K562 (cell line): ENCODE measurements around the gene CKS2. TPM values are rescaled to one million over a fixed set of nuclear protein-coding genes. Genes with fewer than 3 reads are reported as not detected.

Experiments
- ATAC-seq: fragments of 200-7000 bp; cut with Tn5 transposase; 3 replicates; pipeline ENCODE4 v1.9.1; 2020; ENCODE audit warnings: moderate library complexity
- BruUV-seq: library from RNA; stranded (reverse); fragments of 400-500 nt; replicated peaks from 2 replicates; lab custom pipeline; 2021; lab: Mats Ljungman, UMichigan
- CTCF ChIA-PET: fragments of 300-600 bp; formaldehyde crosslinking; extraction: SDS; loops from one replicate; lab custom pipeline; 2021; ENCODE audit warnings: low intra/inter-chr PET ratio; lab: Yijun Ruan, JAX
- POLR2A ChIA-PET: fragments of 300-600, 350-650 bp; sonication (Branson Sonifier 250); formaldehyde crosslinking; extraction: SDS; loops from one replicate; lab custom pipeline; 2021; ENCODE audit warnings: antibody characterized with exemption, inconsistent platforms; lab: Yijun Ruan, JAX
- DNase-seq, 4 experiments: peaks; one replicate each; pipeline versions ENCODE4 v3.0.0 to v3.0.0-alpha.2; 2011 to 2018; ENCODE audit warnings: low spot score in 3 of 4, mixed read lengths in 3 of 4; ENCODE audit errors: extremely low read depth in 1 of 4
- FAIRE-seq: peaks from 2 replicates; lab custom pipeline; 2011; peaks lifted over from hg19 to GRCh38; lab: Jason Lieb, UNC
- H2AFZ ChIP-seq: 2 replicates; pipeline ENCODE4 v1.6.0; 2011; ENCODE audit warnings: low read depth, low read length, control low read depth, inconsistent platforms
- H3K27ac ChIP-seq: fragments of 200-600 bp; 3 replicates; pipeline ENCODE4 v1.8.0; 2011; ENCODE audit warnings: low read depth, mild to moderate bottlenecking, control low read depth, inconsistent platforms, low read length, moderate library complexity, mixed read lengths; ENCODE audit errors: extremely low read depth
- H3K27me3 ChIP-seq, 2 experiments: fragments of 300-600 bp in 1 of 2; 2 replicates in 1 of 2; 3 replicates in 1 of 2; pipeline versions ENCODE4 v1.6.0 to v1.8.0; 2011; ENCODE audit warnings: inconsistent platforms in 2 of 2, low read length in 2 of 2, mild to moderate bottlenecking in 1 of 2, mixed read lengths in 1 of 2, moderate library complexity in 1 of 2; ENCODE audit not compliant: control insufficient read depth in 2 of 2, insufficient read depth in 2 of 2
- H3K36me3 ChIP-seq: fragments of 300-600 bp; 3 replicates; pipeline ENCODE4 v1.8.0; 2011; ENCODE audit warnings: mild to moderate bottlenecking, low read length, inconsistent platforms; ENCODE audit not compliant: control insufficient read depth, insufficient read depth
- H3K4me1 ChIP-seq, 2 experiments: fragments of 200-600 bp in 1 of 2; replicated peaks in 1 of 2; 2 replicates in 1 of 2; 3 replicates in 1 of 2; pipeline versions ENCODE4 v1.5.1 to v1.8.0; 2011; ENCODE audit warnings: inconsistent platforms in 2 of 2, low read length in 2 of 2, mild to moderate bottlenecking in 1 of 2, mixed read lengths in 1 of 2, moderate library complexity in 1 of 2; ENCODE audit not compliant: control insufficient read depth in 2 of 2, insufficient read depth in 2 of 2
- H3K4me2 ChIP-seq: 2 replicates; pipeline ENCODE4 v1.6.1; 2011; ENCODE audit warnings: low read length, control low read depth, inconsistent platforms, mixed read lengths; ENCODE audit not compliant: insufficient read depth
- H3K4me3 ChIP-seq: fragments of 200-600 bp; sonication (generic), shearing (Covaris generic); 2 replicates; pipeline ENCODE4 v1.5.1; 2016; ENCODE audit warnings: control low read depth, inconsistent platforms
- H3K79me2 ChIP-seq: fragments of 200-600 bp; 3 replicates; pipeline ENCODE4 v1.8.0; 2011; ENCODE audit warnings: low read length, inconsistent platforms; ENCODE audit not compliant: control insufficient read depth, insufficient read depth
- H3K9ac ChIP-seq, 2 experiments: 2 replicates each; pipeline versions ENCODE4 v1.6.0 to v1.6.1; 2011; ENCODE audit warnings: low read depth in 2 of 2, low read length in 2 of 2, control low read depth in 1 of 2, inconsistent platforms in 1 of 2, mild to moderate bottlenecking in 1 of 2, mixed read lengths in 1 of 2; ENCODE audit not compliant: insufficient read depth in 1 of 2
- H3K9me1 ChIP-seq: one replicate; pipeline ENCODE4 v1.6.0; 2011; ENCODE audit warnings: inconsistent platforms, mild to moderate bottlenecking, low read length, moderate library complexity; ENCODE audit not compliant: control insufficient read depth, insufficient read depth
- H3K9me3 ChIP-seq: replicated peaks from 2 replicates; pipeline ENCODE4 v1.5.1; 2011; ENCODE audit warnings: low read depth, low read length, inconsistent platforms; ENCODE audit not compliant: control insufficient read depth, insufficient read depth
- H4K20me1 ChIP-seq: replicated peaks from 2 replicates; pipeline ENCODE4 v1.6.1; 2011; ENCODE audit warnings: low read length, inconsistent platforms, mixed read lengths; ENCODE audit not compliant: control insufficient read depth, insufficient read depth
- CTBP1 ChIP-seq: fragments of 450-650 bp; IDR thresholded peaks from 2 replicates; pipeline ENCODE4 v1.6.1; 2016; ENCODE audit warnings: borderline replicate concordance
- ETV6 ChIP-seq, 3 experiments: fragments of 150-350 bp in 1 of 3; sonication (generic) in 1 of 3; formaldehyde crosslinking in 1 of 3; IDR thresholded peaks; 2 replicates each; pipeline versions ENCODE4 v1.6.1 to v1.8.0; 2014 to 2022; ENCODE audit warnings: borderline replicate concordance in 2 of 3, low read depth in 2 of 3, antibody characterized with exemption in 1 of 3, low read length in 1 of 3, mild to moderate bottlenecking in 1 of 3, missing genetic modification reagents in 1 of 3
- FOXM1 ChIP-seq, 2 experiments: fragments of 450-650 bp in 1 of 2; sonication (generic) in 1 of 2; formaldehyde crosslinking in 1 of 2; IDR thresholded peaks; 2 replicates each; pipeline versions ENCODE4 v1.6.1 to v1.9.0; 2017 to 2022; ENCODE audit warnings: low read depth in 2 of 2, mild to moderate bottlenecking in 2 of 2, missing genetic modification reagents in 1 of 2, moderate library complexity in 1 of 2
- FOXP1 ChIP-seq: sonication (generic); formaldehyde crosslinking; IDR thresholded peaks from 2 replicates; pipeline ENCODE4 v1.8.0; 2022; ENCODE audit warnings: mild to moderate bottlenecking, missing genetic modification reagents
- LARP7 ChIP-seq: fragments of 450-650 bp; IDR thresholded peaks from 2 replicates; pipeline ENCODE4 v1.6.1; 2016
- MTA1 ChIP-seq: fragments of 450-650 bp; IDR thresholded peaks from 2 replicates; pipeline ENCODE4 v1.6.1; 2017; ENCODE audit warnings: borderline replicate concordance
- NFRKB ChIP-seq: fragments of 450-650 bp; IDR thresholded peaks from 2 replicates; pipeline ENCODE4 v1.6.1; 2016; ENCODE audit warnings: low read depth
- TCF7L2 ChIP-seq: fragments of 150-350 bp; IDR thresholded peaks from 2 replicates; pipeline ENCODE4 v1.6.1; 2016; ENCODE audit warnings: low read depth, mild to moderate bottlenecking, low read length, moderate library complexity
- TRIM24 ChIP-seq, 2 experiments: fragments of 450-650 bp; IDR thresholded peaks; 2 replicates each; pipeline ENCODE4 v1.6.1; 2016
- ZBTB8A ChIP-seq: fragments of 450-650 bp; IDR thresholded peaks from 2 replicates; pipeline ENCODE4 v1.6.1; 2018; ENCODE audit warnings: mild to moderate bottlenecking, moderate library complexity; ENCODE audit not compliant: partially characterized antibody
- ZNF184 ChIP-seq: sonication (generic); formaldehyde crosslinking; IDR thresholded peaks from 2 replicates; pipeline ENCODE4 v1.5.0; 2020; ENCODE audit warnings: missing genetic modification reagents
- ZNF253 ChIP-seq: fragments of 250-450 bp; sonication (Bioruptor Pico); conservative IDR thresholded peaks from 2 replicates; pipeline ENCODE4 v1.6.1; 2021; ENCODE audit warnings: mild to moderate bottlenecking
- ZNF57 ChIP-seq: fragments of 450-650 bp; formaldehyde crosslinking; IDR thresholded peaks from 2 replicates; pipeline ENCODE4 v1.4.0; 2020; ENCODE audit warnings: mild to moderate bottlenecking, moderate library complexity
- ZNF695 ChIP-seq: fragments of 450-650 bp; formaldehyde crosslinking; IDR thresholded peaks from 2 replicates; pipeline ENCODE4 v1.4.0; 2020; ENCODE audit warnings: mild to moderate bottlenecking, moderate library complexity
- WGBS: fragments of 100-300 bp; shearing (Covaris generic); methylation state at CpG from one replicate; pipeline ENCODE4 v1.1.6; 2016; ENCODE audit warnings: low coverage, mixed read lengths; ENCODE audit not compliant: insufficient coverage; ENCODE audit errors: missing lambda C conversion rate; 5-methylcytosine and 5-hydroxymethylcytosine counted together
- in situ Hi-C: fragments of 300-500 bp; cut with MboI; formaldehyde crosslinking; loops from 4 replicates; pipeline ENCODE4 v1.15.0; 2018; ENCODE audit warnings: inconsistent platforms, mixed read lengths
- intact Hi-C: fragments of 100-400 bp; cut with micrococcal nuclease; formaldehyde crosslinking; loops from 2 replicates; pipeline ENCODE4 v1.14.2; 2022
- polyA plus RNA-seq, 8 experiments: library from polyadenylated mRNA; depleted of rRNA in 4 of 8; stranded (reverse) in 5 of 8; unstranded in 3 of 8; fragments of >200 nt; fragmentation: Nextera tagmentation in 2 of 8; fragmentation: Illumina TruSeq in 1 of 8; extraction: Ambion mirVana in 2 of 8; extraction: Trizol in 1 of 8; gene quantifications; 2 replicates each; pipeline versions ENCODE4 v1.2.1 to v1.2.3, GENCODE V29; 2011 to 2014; ENCODE audit warnings: inconsistent platforms in 1 of 8, missing spikeins in 1 of 8
- total RNA-seq, 7 experiments: library from RNA; depleted of rRNA in 6 of 7; stranded (reverse); fragments of >200 nt in 6 of 7; fragmentation: Illumina TruSeq in 2 of 7; extraction: Trizol in 2 of 7; gene quantifications; 2 replicates each; pipeline versions ENCODE4 v1.2.1 to v1.2.3, GENCODE V29; 2011 to 2021; ENCODE audit warnings: low replicate concordance in 1 of 7
- TF ChIP-seq, protein P1 (sequence below), 3 experiments: fragments of 200-800 bp in 1 of 3; sonication (Bioruptor generic) in 1 of 3; sonication (generic) in 1 of 3; formaldehyde crosslinking in 1 of 3; IDR thresholded peaks; 2 replicates each; pipeline versions ENCODE4 v1.6.1 to v1.8.0; 2016 to 2022; ENCODE audit warnings: mild to moderate bottlenecking in 2 of 3, missing compliant biosample characterization in 2 of 3, missing genetic modification characterization in 2 of 3, missing genetic modification reagents in 1 of 3
- TF ChIP-seq, protein P2 (sequence below): fragments of 450-650 bp; IDR thresholded peaks from 2 replicates; pipeline ENCODE4 v1.6.1; 2016; ENCODE audit warnings: antibody characterized with exemption
- TF ChIP-seq, protein P3 (sequence below): sonication (generic); formaldehyde crosslinking; IDR thresholded peaks from 2 replicates; pipeline ENCODE4 v1.9.0; 2022; ENCODE audit warnings: mild to moderate bottlenecking, missing genetic modification reagents
- TF ChIP-seq, protein P4 (sequence below): sonication (generic); formaldehyde crosslinking; IDR thresholded peaks from 2 replicates; pipeline ENCODE4 v1.4.0; 2020; ENCODE audit warnings: mild to moderate bottlenecking, missing genetic modification reagents

CKS2 gene
- total and polyA plus RNA-seq, 9 of the 15 experiments (the other 6 are each of a cell fraction or from before 2014, with no cell fraction given), result 123 to 941 (median 321) TPM

DNA sequence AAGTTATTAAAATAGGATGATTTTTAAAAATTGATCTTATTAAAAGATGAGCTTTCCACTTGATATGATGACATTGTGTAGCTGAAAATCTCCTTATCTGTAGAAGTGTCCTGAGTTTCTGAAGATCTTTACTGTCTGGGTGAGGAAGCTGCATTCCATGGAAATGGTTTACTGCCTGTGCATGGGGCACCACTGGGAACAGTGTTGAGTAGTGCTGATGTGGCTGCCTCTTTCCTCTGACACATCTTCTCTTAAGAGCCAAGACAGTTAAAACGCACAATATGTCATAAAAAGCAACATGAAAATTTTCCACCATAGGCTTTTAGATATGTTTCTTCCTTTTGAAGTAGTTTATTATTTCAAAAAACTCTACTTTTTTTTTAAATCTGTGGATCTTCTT, 32.0 kb downstream of the CKS2 start:
- ATAC-seq (no peak), DNase-seq (no peak), FAIRE-seq (no peak)
- Histone ChIP-seq H4K20me1 (no peaks in the 10 kb centered on the region), H2AFZ (no peak overlapping the region), H3K79me2 (no peaks in the 10 kb centered on the region), H3K9me3 (no peaks in the 10 kb centered on the region), H3K9ac (no peak overlapping the region), H3K4me3 (no peak overlapping the region), H3K27ac (no peak overlapping the region), H3K9me1 (no peaks in the 10 kb centered on the region), H3K4me1 (peaks cover 0 to 2% of the 10 kb centered on the region in 2 experiments; a peak in 2 of 5 replicates), H3K27me3 (no peaks in the 10 kb centered on the region), H3K36me3 (peaks cover 80% of the 10 kb centered on the region), H3K4me2 (no peak overlapping the region)
- BruUV-seq, result no TSS peak
- in situ Hi-C loops, result no loop called here
- intact Hi-C loops, result no loop called here
- 67% methylated on average over 1 of the region's 1 CpG for WGBS
- CTCF ChIA-PET, result no interaction called here
- POLR2A ChIA-PET, result no interaction called here
- TF ChIP-seq, protein P1, sequence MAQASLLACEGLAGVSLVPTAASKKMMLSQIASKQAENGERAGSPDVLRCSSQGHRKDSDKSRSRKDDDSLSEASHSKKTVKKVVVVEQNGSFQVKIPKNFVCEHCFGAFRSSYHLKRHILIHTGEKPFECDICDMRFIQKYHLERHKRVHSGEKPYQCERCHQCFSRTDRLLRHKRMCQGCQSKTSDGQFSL (CRISPR knock-in tag; IDR thresholded peaks at IDR 0.05), result no peak
- TF ChIP-seq, protein P1 (tag; IDR thresholded peaks at IDR 0.05), result no peak
- TF ChIP-seq FOXP1 (CRISPR knock-in tag) (no peak), MTA1 (no peak), TCF7L2 (no peak), ZNF695 (no peak), CTBP1 (no peak), ZNF253 (CRISPR knock-in tag) (no peak), LARP7 (no peak), ZBTB8A (no peak), TRIM24 (IDR thresholded peaks at IDR 0.05) (no peak), ETV6 (IDR thresholded peaks at IDR 0.05; ENCODE audit: borderline replicate concordance in 1 of 2, low read depth in 2 of 2, low read length in 1 of 2) (no peak), ETV6 (CRISPR knock-in tag; IDR thresholded peaks at IDR 0.05; ENCODE audit: borderline replicate concordance) (no peak), NFRKB (no peak), ZNF57 (no peak), FOXM1 (IDR thresholded peaks at IDR 0.05; ENCODE audit: low read depth) (no peak), FOXM1 (CRISPR knock-in tag; IDR thresholded peaks at IDR 0.05; ENCODE audit: low read depth) (no peak), ZNF184 (CRISPR knock-in tag) (no peak)
- TF ChIP-seq, protein P2, sequence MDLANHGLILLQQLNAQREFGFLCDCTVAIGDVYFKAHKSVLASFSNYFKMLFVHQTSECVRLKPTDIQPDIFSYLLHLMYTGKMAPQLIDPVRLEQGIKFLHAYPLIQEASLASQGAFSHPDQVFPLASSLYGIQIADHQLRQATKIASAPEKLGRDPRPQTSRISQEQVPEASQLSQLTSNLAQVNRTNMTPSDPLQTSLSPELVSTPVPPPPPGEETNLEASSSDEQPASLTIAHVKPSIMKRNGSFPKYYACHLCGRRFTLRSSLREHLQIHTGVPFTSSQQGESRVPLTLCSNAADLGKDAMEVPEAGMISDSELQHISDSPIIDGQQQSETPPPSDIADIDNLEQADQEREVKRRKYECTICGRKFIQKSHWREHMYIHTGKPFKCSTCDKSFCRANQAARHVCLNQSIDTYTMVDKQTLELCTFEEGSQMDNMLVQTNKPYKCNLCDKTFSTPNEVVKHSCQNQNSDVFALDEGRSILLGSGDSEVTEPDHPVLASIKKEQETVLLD, result no peak
- TF ChIP-seq, protein P3, sequence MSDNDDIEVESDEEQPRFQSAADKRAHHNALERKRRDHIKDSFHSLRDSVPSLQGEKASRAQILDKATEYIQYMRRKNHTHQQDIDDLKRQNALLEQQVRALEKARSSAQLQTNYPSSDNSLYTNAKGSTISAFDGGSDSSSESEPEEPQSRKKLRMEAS (CRISPR knock-in tag), result no peak
- TF ChIP-seq, protein P4, sequence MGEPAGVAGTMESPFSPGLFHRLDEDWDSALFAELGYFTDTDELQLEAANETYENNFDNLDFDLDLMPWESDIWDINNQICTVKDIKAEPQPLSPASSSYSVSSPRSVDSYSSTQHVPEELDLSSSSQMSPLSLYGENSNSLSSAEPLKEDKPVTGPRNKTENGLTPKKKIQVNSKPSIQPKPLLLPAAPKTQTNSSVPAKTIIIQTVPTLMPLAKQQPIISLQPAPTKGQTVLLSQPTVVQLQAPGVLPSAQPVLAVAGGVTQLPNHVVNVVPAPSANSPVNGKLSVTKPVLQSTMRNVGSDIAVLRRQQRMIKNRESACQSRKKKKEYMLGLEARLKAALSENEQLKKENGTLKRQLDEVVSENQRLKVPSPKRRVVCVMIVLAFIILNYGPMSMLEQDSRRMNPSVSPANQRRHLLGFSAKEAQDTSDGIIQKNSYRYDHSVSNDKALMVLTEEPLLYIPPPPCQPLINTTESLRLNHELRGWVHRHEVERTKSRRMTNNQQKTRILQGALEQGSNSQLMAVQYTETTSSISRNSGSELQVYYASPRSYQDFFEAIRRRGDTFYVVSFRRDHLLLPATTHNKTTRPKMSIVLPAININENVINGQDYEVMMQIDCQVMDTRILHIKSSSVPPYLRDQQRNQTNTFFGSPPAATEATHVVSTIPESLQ (CRISPR knock-in tag), result no peak
